Measurements from ENCODE around the gene CAMK2D.

CAMK2D gene

DNA sequence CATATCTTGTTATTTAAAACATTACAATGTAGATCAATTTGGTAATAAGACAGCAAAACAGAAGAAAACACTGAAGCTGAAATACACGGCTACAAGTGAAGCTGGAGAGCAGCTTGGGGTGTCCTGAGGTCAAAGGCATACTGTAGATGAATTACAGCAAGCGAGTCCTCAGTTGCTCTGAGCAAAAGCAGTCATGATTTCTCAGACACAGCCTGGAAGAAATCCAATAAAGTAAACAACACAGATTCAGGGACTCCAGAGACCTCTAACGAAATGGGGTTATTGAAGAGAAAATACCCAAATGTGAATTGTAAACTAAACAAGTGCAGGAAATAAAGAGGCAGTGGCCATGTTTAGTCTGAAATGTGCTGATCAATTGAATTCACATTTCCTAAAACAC lies 324.4 kb downstream of the CAMK2D start:
- DNase-seq (ENCODE audit: low read depth) = no peak

GRCh38 chr4:113436360-113436759 lies 325.2 kb downstream of the CAMK2D start:
- peak; percentile 86 for DNase-seq (ENCODE audit: low read depth)

DNA sequence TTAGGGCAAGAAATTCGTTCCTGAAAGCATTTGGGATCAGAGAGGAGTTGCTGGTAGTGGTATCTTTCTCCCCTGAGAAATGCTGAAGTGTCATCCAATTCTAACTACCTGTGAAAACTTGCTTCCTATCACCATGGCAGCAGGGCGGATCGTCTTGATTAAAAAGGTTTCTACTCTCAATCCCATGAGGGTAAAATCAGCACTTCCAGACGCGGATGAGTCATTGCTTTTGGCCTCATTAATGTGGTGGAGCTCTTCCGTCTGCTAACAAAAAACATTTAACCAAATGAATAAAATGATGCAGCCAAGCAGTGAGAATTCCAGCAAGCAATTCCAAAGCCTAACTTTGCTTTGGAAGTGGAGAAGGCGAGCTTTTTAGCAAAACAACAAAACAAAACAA lies 325.6 kb downstream of the CAMK2D start:
- DNase-seq (ENCODE audit: low read depth) = peak; percentile 83

DNA sequence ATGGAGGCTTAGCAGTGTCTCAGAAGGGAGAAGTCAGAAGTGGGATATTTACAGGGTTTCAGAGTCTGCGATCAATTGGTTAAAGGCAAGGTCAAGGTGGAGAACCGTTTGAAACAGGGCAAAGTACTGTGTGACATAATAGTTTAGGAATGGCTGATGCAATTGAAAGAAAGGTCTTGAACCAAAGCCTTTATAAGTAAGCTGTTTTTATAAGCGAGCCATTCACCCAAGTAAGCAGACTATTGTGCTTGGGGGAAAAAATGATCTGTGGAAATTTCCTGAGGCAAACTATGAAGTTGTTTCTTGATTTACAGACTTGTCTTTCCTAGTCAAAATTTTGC lies 327.3 kb downstream of the CAMK2D start:
- no peak for DNase-seq (ENCODE audit: low read depth)

DNA sequence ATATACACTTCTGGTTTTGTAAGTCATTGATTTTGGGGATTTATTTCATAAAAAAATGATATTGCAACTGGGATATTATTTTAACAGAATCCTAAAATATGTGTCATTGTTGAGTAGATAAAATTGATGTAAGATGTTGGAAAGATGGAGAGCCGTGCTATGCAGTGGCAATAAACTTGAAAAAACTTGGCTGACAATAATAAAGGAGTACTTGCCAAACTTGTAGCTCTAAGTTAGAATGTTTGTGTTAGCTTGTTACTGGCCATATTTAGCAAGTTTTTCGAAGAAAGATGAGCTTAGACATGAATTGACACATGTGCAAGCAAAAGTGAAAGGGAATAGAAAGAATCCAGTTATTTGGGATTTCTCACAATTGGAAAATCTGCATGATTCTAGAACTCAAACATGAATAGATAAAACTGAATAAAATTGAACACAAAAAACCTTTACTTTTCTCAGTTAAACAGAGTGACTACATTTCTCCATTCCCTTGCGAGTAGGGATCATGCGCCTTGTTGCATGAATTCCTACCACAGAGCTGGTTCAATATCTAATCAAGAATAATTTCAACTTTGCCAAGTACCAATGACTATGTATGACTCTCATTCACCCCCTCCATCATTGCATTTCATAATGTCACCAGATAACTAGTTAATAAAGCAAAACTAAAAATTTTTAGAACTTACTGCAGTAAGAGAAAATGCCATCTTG lies 327.8 kb downstream of the CAMK2D start:
- peak; percentile 75 for DNase-seq (ENCODE audit: low read depth)

DNA sequence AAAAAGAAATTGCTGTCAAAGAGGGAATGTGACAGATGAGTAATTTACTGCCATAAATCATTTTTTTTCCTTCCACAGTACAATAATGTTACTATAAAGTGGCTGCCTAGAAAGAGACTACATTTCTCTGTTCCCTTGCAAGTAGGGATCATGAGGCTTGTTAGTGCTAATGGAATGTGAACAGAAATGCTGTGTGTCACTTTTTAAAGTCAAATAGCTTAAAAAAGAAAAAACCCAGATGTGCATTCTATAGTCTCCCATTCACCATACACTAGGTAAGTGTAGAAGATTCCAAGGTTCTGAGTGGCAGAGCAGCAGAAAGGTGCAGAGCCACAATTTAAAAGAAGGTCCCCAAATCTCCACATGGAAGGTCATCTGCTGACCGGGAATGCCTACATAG lies 328.4 kb downstream of the CAMK2D start:
- no peak for DNase-seq (ENCODE audit: low read depth)

DNA sequence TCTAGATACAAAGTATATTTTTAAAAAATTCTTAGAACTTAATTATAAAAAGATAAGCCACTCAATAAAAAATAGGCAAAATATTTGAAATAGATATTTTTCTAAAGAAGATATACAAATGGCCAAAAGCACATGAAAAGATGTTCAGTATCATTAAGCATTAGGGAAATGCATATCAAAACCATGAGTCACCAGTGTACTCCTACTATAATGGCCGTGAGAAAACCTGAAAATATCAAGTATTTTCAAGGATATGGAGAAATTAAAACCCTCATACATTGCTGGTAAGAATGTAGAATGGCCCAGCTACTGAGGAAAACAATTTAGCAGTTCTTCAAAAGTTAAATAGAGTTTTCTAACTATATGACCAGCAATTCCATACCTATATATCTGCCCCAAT lies 337.9 kb downstream of the CAMK2D start:
- no peak for DNase-seq (ENCODE audit: low read depth)

DNA sequence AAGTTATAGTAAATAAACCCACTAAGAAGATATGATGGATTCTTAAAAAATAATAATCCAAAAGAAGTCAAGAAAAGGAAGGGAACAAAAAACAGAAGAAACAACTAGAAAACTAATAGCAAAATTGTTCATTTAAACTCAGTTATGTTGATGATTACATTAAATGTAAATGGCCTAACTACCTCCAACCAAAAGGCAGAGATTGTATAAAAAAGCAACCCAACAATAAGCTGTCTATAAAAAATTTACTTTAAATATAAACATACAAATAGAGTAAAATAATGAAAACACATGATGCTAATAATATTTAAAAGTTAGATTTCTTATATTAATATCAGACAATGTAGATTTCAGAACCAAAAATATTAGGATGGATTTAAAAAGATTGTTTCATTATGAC lies 340.6 kb downstream of the CAMK2D start:
- DNase-seq (ENCODE audit: low read depth) = no peak

DNA sequence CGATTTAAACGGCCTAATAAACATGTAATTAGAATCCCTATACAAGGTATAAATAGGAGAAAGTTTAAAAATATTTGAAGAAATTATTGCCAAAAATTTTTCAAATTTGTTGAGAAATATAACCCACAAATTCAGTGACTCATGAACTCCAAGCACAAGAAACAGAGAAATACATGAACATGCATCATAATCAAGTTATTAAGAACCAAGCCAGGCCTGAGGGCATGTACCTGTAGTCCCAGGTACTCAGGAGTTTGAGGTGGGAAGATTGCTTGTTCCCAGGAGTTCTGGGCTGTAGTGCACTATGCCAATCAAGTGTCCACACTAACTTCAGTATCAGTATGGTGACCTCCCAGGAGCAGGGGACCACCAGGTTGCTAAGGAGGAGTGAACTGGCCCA lies 341.9 kb downstream of the CAMK2D start:
- DNase-seq (ENCODE audit: low read depth) = no peak

DNA sequence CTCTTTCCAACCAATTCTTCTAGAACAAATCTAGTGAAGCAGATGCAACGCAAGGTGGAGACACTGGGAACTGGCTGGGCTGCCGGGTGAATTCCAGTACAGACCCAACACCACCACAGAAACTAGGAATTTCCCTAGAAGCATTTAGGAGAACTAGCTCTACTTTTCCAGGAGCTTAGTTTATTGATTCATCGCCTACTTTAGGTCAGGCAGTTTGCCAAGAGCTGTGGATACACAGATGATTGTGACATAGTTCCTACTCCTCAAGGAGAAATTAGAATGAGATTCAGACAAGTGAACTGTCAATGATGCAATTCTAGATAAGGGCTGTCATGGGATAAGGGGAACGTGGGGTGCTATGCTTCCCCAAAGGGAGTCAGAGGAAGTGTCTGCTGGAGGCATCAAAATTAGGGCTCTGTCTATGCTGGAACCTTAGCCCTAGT lies 350.0 kb downstream of the CAMK2D start:
- DNase-seq (ENCODE audit: low read depth) = peak; percentile 77

DNA sequence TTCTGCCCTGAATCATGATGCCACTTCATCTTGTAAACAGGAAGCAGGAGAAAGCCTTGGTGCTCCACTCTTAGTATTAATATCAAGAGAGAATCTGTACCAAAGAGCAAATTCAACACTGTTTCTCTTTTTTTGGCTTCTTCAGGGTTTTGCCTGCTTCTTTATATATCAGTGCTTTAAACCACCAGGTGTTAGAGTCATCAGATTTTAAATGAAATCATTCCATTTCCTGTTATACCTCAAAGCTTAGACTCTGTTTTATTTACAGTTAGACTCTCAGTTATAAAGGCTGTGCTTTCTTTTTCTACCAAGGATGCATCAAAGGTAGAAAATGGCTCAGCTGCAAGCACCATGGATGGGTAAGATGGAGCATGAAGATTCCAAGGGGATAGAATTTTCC lies 350.9 kb downstream of the CAMK2D start:
- no peak for DNase-seq (ENCODE audit: low read depth)

DNA sequence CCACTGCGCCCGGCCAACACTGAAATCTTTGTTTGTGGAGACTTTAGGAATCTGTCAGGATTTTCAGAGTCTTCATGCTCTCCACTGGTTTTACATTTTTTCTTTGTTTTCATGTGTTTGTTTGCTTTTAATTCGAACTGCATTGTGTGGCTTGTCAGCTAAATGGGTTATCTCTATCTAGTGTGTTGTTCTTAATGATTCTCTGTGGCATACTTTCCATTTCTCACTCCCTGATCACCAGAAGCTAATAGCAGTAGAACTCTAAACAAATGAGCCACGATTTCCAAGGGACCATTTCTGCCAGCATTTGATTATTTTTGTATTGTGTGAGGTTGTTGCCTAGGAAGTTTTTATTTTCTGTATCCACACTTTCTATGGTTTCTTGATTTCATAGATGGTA lies 352.4 kb downstream of the CAMK2D start:
- no peak for DNase-seq (ENCODE audit: low read depth)

DNA sequence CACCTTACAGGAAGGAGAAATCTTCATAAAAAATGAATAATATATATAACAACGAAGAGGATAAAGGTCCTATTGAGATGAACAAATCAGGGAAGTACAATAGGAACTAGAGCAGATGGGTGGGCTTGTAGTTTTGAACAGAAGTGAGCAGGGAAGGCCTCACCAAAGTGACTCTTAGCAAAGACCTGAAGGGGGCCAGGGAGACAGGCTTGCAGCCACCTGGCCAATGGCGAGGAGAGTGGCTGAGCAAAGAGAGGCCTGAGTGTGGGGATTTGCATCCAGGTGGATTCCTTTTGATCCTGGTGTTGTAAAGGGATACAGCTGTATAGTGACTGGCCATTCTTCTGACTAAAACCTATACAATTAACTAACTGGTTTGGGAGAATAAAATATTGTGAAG lies 354.1 kb downstream of the CAMK2D start:
- DNase-seq (ENCODE audit: low read depth) = no peak

GRCh38 chr4:113406723-113407016 lies 354.9 kb downstream of the CAMK2D start:
- DNase-seq (ENCODE audit: low read depth) = no peak

DNA sequence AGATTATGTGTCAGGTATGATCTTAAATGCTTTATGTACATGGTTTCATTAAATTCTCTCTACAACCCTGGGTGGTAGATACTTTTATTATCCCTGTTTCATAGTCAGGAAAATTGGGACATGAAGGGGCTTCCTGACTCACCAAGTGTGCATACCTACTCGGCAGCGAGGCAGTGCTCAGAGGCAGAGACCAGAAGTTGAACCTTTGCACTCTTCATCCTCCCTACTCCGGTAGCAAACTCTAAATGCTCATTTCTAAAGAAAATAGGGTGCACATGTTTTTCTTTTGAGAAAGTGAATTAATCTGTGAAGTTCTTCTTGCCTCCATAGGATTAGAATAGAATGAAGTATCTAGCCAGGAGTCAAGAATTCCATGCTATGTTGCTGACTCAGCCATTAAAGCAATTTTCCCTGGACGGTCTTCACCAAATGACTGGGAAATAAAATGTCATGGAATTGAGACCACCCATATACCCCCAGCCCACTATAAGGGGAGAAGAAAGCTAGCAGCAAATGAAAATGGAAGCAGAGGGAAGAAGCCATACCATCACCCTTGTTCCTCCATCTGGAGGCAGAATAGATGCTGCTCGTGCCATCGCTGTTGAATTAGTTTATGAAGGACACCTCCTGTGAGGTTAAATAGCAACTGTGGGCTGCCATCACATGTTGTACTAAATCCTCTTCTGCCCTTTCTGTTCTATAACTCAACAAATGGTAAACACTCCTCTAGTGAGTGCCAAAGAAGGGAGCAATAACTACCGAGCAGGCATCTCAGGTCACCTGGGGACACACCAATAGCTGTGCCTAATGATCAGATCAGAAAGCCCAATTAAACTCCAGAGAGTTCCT lies 355.4 kb downstream of the CAMK2D start:
- no peak for DNase-seq (ENCODE audit: low read depth)

DNA sequence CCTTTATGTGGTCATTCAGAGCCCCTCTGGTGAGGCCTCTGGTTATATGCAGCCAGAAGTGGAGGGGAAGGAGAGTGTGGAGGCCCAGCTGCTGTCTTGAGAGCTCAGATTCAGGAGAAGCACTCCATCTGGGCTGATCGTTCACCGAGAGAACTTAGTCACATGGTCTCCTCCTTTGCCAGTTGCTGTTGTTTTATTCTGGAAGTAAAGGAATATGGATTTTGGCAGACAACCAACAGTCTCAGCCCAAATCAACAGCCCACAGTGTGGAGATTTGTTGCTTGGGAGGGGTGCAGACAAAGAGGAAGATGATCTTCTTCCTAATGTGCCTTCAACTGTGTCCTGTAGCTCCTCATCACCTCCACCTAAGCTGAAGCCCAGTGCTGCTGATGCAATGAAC lies 356.7 kb downstream of the CAMK2D start:
- no peak for DNase-seq (ENCODE audit: low read depth)

DNA sequence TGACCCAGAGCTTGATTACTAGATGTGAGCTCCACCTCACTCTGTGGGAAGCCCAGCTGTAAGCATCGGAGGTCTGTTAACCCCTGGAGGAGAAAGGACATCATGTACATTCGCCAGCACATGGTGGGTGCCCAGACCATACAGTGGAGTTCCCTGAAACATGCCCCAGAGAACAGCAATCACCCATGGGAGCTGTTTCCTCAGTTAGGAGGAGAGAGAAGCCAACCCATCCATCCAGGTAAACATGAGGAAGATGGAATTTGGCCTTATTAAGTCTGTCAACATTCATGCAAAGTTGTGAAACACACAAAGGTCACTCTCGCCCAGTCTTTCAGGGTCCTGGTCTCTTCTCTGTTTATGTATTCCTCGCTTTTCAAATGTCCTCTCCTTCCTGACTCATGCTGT lies 357.4 kb downstream of the CAMK2D start:
- no peak for DNase-seq (ENCODE audit: low read depth)

All from fibroblast of gingiva (primary cell).